Neuronal stem cell (in vitro differentiated cells): ENCODE data around the gene FGFBP3.

Experiments
- DNase-seq: peaks from one replicate; pipeline ENCODE4 v3.0.0-alpha.2; 2013; ENCODE audit warnings: low spot score
- H2AFZ ChIP-seq: one replicate; pipeline ENCODE4 v1.6.1; 2013; ENCODE audit warnings: mild to moderate bottlenecking, low read length, inconsistent platforms
- H2AK5ac ChIP-seq: 2 replicates; pipeline ENCODE4 v1.6.1; 2013; ENCODE audit warnings: low read depth, mild to moderate bottlenecking, inconsistent platforms, low read length, moderate library complexity, mixed read lengths
- H2BK120ac ChIP-seq: 2 replicates; pipeline ENCODE4 v1.6.1; 2013; ENCODE audit warnings: low read depth, mild to moderate bottlenecking, inconsistent platforms, low read length, moderate library complexity, mixed read lengths
- H2BK12ac ChIP-seq: one replicate; pipeline ENCODE4 v1.6.1; 2013; ENCODE audit warnings: low read length, inconsistent platforms
- H2BK15ac ChIP-seq: 2 replicates; pipeline ENCODE4 v1.6.1; 2013; ENCODE audit warnings: mild to moderate bottlenecking, low read length, inconsistent platforms, mixed read lengths
- H2BK5ac ChIP-seq: one replicate; pipeline ENCODE4 v1.6.1; 2013; ENCODE audit warnings: inconsistent platforms, mild to moderate bottlenecking, low read length, moderate library complexity
- H3K14ac ChIP-seq: one replicate; pipeline ENCODE4 v1.6.1; 2013; ENCODE audit warnings: low read length, inconsistent platforms
- H3K18ac ChIP-seq: 2 replicates; pipeline ENCODE4 v1.6.1; 2013; ENCODE audit warnings: low read length, inconsistent platforms
- H3K23ac ChIP-seq: 2 replicates; pipeline ENCODE4 v1.6.1; 2013; ENCODE audit warnings: low read depth, mild to moderate bottlenecking, mixed read lengths, low read length, inconsistent platforms; ENCODE audit not compliant: poor library complexity
- H3K27ac ChIP-seq: replicated peaks from 3 replicates; pipeline ENCODE4 v1.5.1; 2013; ENCODE audit warnings: low read length, inconsistent platforms
- H3K27me3 ChIP-seq, 3 experiments: 2 replicates each; pipeline ENCODE4 v1.6.1; 2013; ENCODE audit warnings: low read length in 3 of 3, mild to moderate bottlenecking in 2 of 3, inconsistent platforms in 1 of 3, low read depth in 1 of 3, mixed read lengths in 1 of 3, moderate library complexity in 1 of 3; ENCODE audit not compliant: control insufficient read depth in 3 of 3, insufficient read depth in 3 of 3
- H3K36me3 ChIP-seq, 2 donors: replicated peaks in 1 of 2; 2 replicates each; pipeline ENCODE4 v1.6.1; 2013; ENCODE audit warnings: low read length in 2 of 2; ENCODE audit not compliant: control insufficient read depth in 2 of 2, insufficient read depth in 2 of 2
- H3K4ac ChIP-seq: 2 replicates; pipeline ENCODE4 v1.6.1; 2013; ENCODE audit warnings: inconsistent platforms, mild to moderate bottlenecking, low read length, moderate library complexity
- H3K4me1 ChIP-seq, 2 donors: 1 replicate in 1 of 2; 2 replicates in 1 of 2; pipeline ENCODE4 v1.6.1; 2013; ENCODE audit warnings: low read length in 2 of 2, low read depth in 1 of 2; ENCODE audit not compliant: control insufficient read depth in 2 of 2, insufficient read depth in 1 of 2
- H3K4me2 ChIP-seq: one replicate; pipeline ENCODE4 v1.6.1; 2013; ENCODE audit warnings: mild to moderate bottlenecking, low read length, inconsistent platforms; ENCODE audit not compliant: insufficient read depth, poor library complexity, severe bottlenecking
- H3K4me3 ChIP-seq, 2 donors: 2 replicates each; pipeline ENCODE4 v1.5.1; 2013; ENCODE audit warnings: low read length in 2 of 2, mild to moderate bottlenecking in 2 of 2, inconsistent platforms in 1 of 2, moderate library complexity in 1 of 2
- H3K79me1 ChIP-seq: one replicate; pipeline ENCODE4 v1.6.1; 2013; ENCODE audit warnings: low read depth, mild to moderate bottlenecking, inconsistent platforms, low read length, moderate library complexity
- H3K9ac ChIP-seq: one replicate; pipeline ENCODE4 v1.6.1; 2013; ENCODE audit warnings: mild to moderate bottlenecking, low read depth, low read length, inconsistent platforms; ENCODE audit not compliant: poor library complexity
- H3K9me3 ChIP-seq, 2 donors: replicated peaks in 1 of 2; 2 replicates each; pipeline versions ENCODE3 to v1.6.1; 2013; ENCODE audit warnings: low read length in 2 of 2, mild to moderate bottlenecking in 2 of 2, inconsistent platforms in 1 of 2, low read depth in 1 of 2, mixed read lengths in 1 of 2, moderate library complexity in 1 of 2; ENCODE audit not compliant: control insufficient read depth in 2 of 2, insufficient read depth in 1 of 2
- H4K8ac ChIP-seq: one replicate; pipeline ENCODE4 v1.6.1; 2013; ENCODE audit warnings: low read depth, mild to moderate bottlenecking, inconsistent platforms, low read length, moderate library complexity
- H4K91ac ChIP-seq: one replicate; pipeline ENCODE4 v1.6.1; 2013; ENCODE audit warnings: low read length, low read depth, mild to moderate bottlenecking, inconsistent platforms; ENCODE audit not compliant: poor library complexity
- WGBS, 2 donors: extraction: QIAGEN DNeasy Blood & Tissue Kit; methylation state at CpG; one replicate each; pipeline ENCODE4 v1.1.7; 2013; ENCODE audit warnings: missing lambda C conversion rate in 2 of 2, mixed read lengths in 1 of 2; ENCODE audit not compliant: insufficient read length in 2 of 2, insufficient replicate concordance in 1 of 2; ENCODE audit errors: extremely low coverage in 2 of 2; 5-methylcytosine and 5-hydroxymethylcytosine counted together

The FGFBP3 gene

DNA sequence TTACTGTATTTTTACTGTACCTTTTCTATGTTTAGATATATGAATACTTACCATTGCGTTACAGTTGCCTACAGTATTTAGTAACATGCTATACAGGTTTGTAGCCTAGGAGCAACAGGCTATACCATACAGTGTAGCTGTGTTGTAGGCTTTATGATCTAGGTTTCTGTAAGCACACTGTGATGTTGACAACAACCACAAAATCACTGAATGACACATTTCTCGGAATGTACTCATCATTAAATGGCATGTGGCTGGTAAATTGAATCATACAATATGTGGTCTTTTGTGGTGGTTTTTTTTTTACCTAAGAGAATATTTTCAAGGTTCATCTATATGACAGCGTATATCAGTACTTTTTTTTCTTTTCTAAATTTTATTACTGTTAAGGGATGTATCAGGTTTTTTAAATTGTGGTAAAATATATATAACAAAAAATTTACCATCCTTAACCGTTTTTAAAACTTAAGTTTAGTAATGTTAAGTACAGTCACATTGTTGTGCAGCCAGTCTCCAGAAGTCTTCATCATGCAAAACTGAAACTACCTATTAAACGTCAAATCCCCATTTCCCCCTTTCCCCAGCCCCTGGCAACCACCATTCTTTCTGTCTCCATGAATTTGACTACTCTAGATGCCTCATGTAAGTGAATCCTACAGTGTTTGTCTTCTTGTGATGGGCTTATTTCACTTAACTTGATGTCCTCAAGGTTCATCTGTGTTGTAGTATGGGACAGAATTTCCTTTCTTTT is 35.8 kb upstream of the FGFBP3 start:
- Histone ChIP-seq H3K27ac (no peak overlapping the region), H3K4ac (no peak overlapping the region), H2BK12ac (no peak overlapping the region), H4K91ac (no peak overlapping the region), H3K23ac (no peak overlapping the region), H3K4me2 (no peak overlapping the region), H3K9me3 (no peaks in the 10 kb centered on the region), H3K18ac (no peak overlapping the region), H3K36me3 (peaks cover 9 to 97% of the 10 kb centered on the region in 2 donors), H2AFZ (no peak overlapping the region), H3K27me3 (no peaks in the 10 kb centered on the region), H3K79me1 (no peaks in the 10 kb centered on the region), H2BK15ac (no peak overlapping the region), H2AK5ac (no peak overlapping the region), H3K14ac (no peak overlapping the region), H3K4me3 (no peak overlapping the region), H2BK5ac (no peak overlapping the region), H3K4me1 (no peaks in the 10 kb centered on the region), H4K8ac (no peak overlapping the region), H3K9ac (no peak overlapping the region), H2BK120ac (no peak overlapping the region)
- no CpG with 5 or more reads among the region's 5 CpGs for WGBS, 2 donors
- DNase-seq, result no peak

DNA sequence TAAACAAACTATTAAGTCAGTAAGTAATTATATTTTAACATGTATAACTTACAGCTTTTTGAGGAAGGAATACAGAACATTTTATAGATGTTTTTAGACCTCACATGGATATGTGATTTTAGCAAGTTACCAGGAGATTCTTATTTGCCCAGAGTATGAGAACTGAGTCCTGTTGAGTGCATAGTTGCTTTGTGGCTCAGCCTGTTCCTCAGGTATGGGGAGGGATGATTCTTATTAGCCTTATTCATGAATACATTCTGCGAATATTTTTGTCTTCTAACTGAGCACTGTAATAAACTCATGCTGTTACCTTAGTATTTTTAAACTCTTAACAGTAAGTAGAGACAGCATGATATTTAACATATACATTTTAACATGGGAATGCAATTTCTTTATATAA is 32.1 kb upstream of the FGFBP3 start:
- Histone ChIP-seq H4K91ac (no peak overlapping the region), H3K9me3 (peaks cover 3 to 4% of the 10 kb centered on the region in 2 donors), H2AFZ (no peak overlapping the region), H3K23ac (no peak overlapping the region), H3K14ac (no peak overlapping the region), H2BK15ac (no peak overlapping the region), H3K27ac (no peak overlapping the region), H2BK12ac (no peak overlapping the region), H3K9ac (no peak overlapping the region), H4K8ac (no peak overlapping the region), H3K4me1 (no peaks in the 10 kb centered on the region), H3K27me3 (no peaks in the 10 kb centered on the region), H3K4me3 (no peak overlapping the region), H2AK5ac (no peak overlapping the region), H2BK120ac (no peak overlapping the region), H2BK5ac (no peak overlapping the region), H3K18ac (no peak overlapping the region), H3K4ac (no peak overlapping the region), H3K4me2 (no peak overlapping the region), H3K36me3 (peaks cover 13 to 99% of the 10 kb centered on the region in 2 donors), H3K79me1 (no peaks in the 10 kb centered on the region)
- DNase-seq, result no peak
- WGBS, 2 donors, result no CpG with 5 or more reads among the region's 1 CpG

DNA sequence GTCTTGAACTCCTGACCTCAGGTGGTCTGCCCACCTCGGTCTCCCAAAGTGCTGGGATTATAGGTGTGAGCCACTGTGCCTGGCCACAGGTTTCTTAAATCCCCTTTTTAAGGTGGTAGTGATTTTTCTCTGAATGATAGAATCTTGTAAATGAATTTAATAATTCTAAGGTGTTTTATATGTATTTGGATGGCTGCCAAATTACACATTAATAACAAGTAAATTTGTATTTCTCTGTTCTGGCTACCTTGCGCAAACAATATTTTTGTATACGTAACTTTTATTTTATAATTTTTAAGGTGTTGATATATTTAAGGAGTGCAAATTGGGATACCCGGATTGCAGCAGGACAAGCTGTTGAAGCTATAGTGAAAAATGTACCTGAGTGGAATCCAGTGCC is 30.4 kb upstream of the FGFBP3 start:
- H3K9me3 ChIP-seq, result peaks cover 3 to 8% of the 10 kb centered on the region in 2 donors
- H3K27ac ChIP-seq, result no peak overlapping the region
- H4K91ac ChIP-seq, result no peak overlapping the region
- no peak overlapping the region for H3K4ac ChIP-seq
- H3K9ac ChIP-seq, result no peak overlapping the region
- DNase-seq, result no peak
- no peak overlapping the region for H3K14ac ChIP-seq
- H3K4me3 ChIP-seq, result no peak overlapping the region
- H3K4me2 ChIP-seq, result no peak overlapping the region
- no peak overlapping the region for H2BK12ac ChIP-seq
- H2BK120ac ChIP-seq, result no peak overlapping the region
- no peak overlapping the region for H2AK5ac ChIP-seq
- H3K4me1 ChIP-seq, result no peaks in the 10 kb centered on the region
- H2BK5ac ChIP-seq, result no peak overlapping the region
- H3K27me3 ChIP-seq, result no peaks in the 10 kb centered on the region
- H3K18ac ChIP-seq, result no peak overlapping the region
- H3K79me1 ChIP-seq, result no peaks in the 10 kb centered on the region
- no peak overlapping the region for H2BK15ac ChIP-seq
- WGBS, 2 donors, result no CpG with 5 or more reads among the region's 4 CpGs
- no peak overlapping the region for H3K23ac ChIP-seq
- no peak overlapping the region for H2AFZ ChIP-seq
- H3K36me3 ChIP-seq, result peaks cover 14 to 99% of the 10 kb centered on the region in 2 donors
- no peak overlapping the region for H4K8ac ChIP-seq

DNA sequence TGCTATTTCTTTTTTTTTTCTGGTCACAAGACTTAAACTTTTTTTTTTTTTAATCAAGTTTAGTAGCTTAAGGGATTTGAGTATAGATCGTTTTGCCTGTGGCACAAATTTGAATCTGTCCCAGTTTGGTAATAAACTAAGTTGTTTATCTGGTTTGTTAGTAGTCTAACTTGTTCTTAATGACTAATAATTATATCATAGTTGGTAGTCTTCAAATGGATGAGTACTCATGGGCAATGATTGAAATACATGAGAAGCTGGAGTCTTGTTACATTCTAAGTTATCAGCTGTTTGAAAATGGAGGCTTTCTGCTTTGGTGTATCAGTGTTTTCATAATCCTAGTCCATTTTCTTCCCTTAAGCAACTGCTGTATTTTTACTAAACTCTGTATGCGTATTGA is 26.6 kb upstream of the FGFBP3 start:
- H3K14ac ChIP-seq, result no peak overlapping the region
- no peak overlapping the region for H2BK12ac ChIP-seq
- H2BK15ac ChIP-seq, result no peak overlapping the region
- H2AFZ ChIP-seq, result no peak overlapping the region
- no peak overlapping the region for H3K23ac ChIP-seq
- H3K9me3 ChIP-seq, result peaks cover 3 to 8% of the 10 kb centered on the region in 2 donors
- H2BK5ac ChIP-seq, result no peak overlapping the region
- no peak overlapping the region for H3K4me2 ChIP-seq
- H2AK5ac ChIP-seq, result no peak overlapping the region
- H4K8ac ChIP-seq, result no peak overlapping the region
- no peak overlapping the region for H3K18ac ChIP-seq
- H4K91ac ChIP-seq, result no peak overlapping the region
- H3K27ac ChIP-seq, result no peak overlapping the region
- H3K27me3 ChIP-seq, result no peaks in the 10 kb centered on the region
- no peak overlapping the region for H3K4ac ChIP-seq
- H3K4me3 ChIP-seq, result no peak overlapping the region
- no peaks in the 10 kb centered on the region for H3K4me1 ChIP-seq
- peaks cover 3% of the 10 kb centered on the region for H3K79me1 ChIP-seq
- DNase-seq, result no peak
- H3K36me3 ChIP-seq, result peaks cover 10 to 99% of the 10 kb centered on the region in 2 donors
- no peak overlapping the region for H2BK120ac ChIP-seq
- WGBS, 2 donors, result no CpG with 5 or more reads among the region's 2 CpGs
- H3K9ac ChIP-seq, result no peak overlapping the region
